OCI-LY1 (cell line): Measurements from ENCODE around the gene ZNF598.

Experiments used
- H2AFZ ChIP-seq: fragments of 200-600 bp; sonication (generic), shearing (Covaris generic); 2 replicates; pipeline ENCODE4 v1.6.0; 2014; ENCODE audit warnings: antibody characterized with exemption, mild to moderate bottlenecking, low read length
- H3F3A ChIP-seq: fragments of 200-600 bp; sonication (generic), shearing (Covaris generic); 2 replicates; pipeline ENCODE4 v1.6.0; 2014; ENCODE audit warnings: mild to moderate bottlenecking, antibody characterized with exemption, low read length, moderate library complexity; ENCODE audit not compliant: insufficient read depth
- H3K27ac ChIP-seq: fragments of 200-600 bp; sonication (generic); 2 replicates; pipeline ENCODE4 v1.5.1; 2014; ENCODE audit warnings: low read length, mixed run types, mild to moderate bottlenecking, low read depth; ENCODE audit not compliant: poor library complexity, severe bottlenecking
- H3K27me3 ChIP-seq: fragments of 200-600 bp; sonication (generic); 2 replicates; pipeline ENCODE4 v1.6.0; 2014; ENCODE audit warnings: antibody characterized with exemption, mild to moderate bottlenecking, low read length, moderate library complexity; ENCODE audit not compliant: insufficient read depth
- H3K36me3 ChIP-seq: fragments of 200-600 bp; sonication (generic); 2 replicates; pipeline ENCODE4 v1.6.1; 2014; ENCODE audit warnings: mild to moderate bottlenecking, antibody characterized with exemption, low read length, moderate library complexity, mixed read lengths; ENCODE audit not compliant: insufficient read depth
- H3K4me1 ChIP-seq: fragments of 200-600 bp; sonication (generic); 2 replicates; pipeline ENCODE4 v1.5.1; 2014; ENCODE audit warnings: mild to moderate bottlenecking, low read length, moderate library complexity; ENCODE audit not compliant: insufficient read depth, severe bottlenecking
- H3K4me2 ChIP-seq: fragments of 200-600 bp; sonication (generic), shearing (Covaris generic); 2 replicates; pipeline ENCODE4 v1.6.1; 2014; ENCODE audit warnings: low read length
- H3K4me3 ChIP-seq: fragments of 200-600 bp; sonication (generic); 2 replicates; pipeline ENCODE4 v1.5.1; 2014; ENCODE audit warnings: low read length, low read depth, mild to moderate bottlenecking, mixed read lengths; ENCODE audit not compliant: poor library complexity, severe bottlenecking
- H3K79me2 ChIP-seq: fragments of 200-600 bp; shearing (Covaris generic); 2 replicates; pipeline ENCODE4 v1.6.1; 2016; ENCODE audit warnings: mixed run types, low read length, mixed read lengths; ENCODE audit not compliant: insufficient read depth
- H3K9ac ChIP-seq: fragments of 200-600 bp; sonication (generic), shearing (Covaris generic); 2 replicates; pipeline ENCODE4 v1.6.1; 2014; ENCODE audit warnings: mild to moderate bottlenecking, low read length, mixed read lengths
- H3K9me2 ChIP-seq: fragments of 200-600 bp; sonication (generic), shearing (Covaris generic); 2 replicates; pipeline ENCODE4 v1.6.1; 2014; ENCODE audit warnings: low read depth, mild to moderate bottlenecking, low read length, mixed read lengths
- H3K9me3 ChIP-seq: fragments of 200-600 bp; shearing (Covaris generic); 2 replicates; pipeline ENCODE4 v1.6.1; 2014; ENCODE audit warnings: low read length, mixed read lengths
- H4K20me1 ChIP-seq: fragments of 200-600 bp; sonication (generic), shearing (Covaris generic); 2 replicates; pipeline ENCODE4 v1.6.0; 2016; ENCODE audit warnings: mild to moderate bottlenecking, low read length; ENCODE audit not compliant: insufficient read depth
- CTCF ChIP-seq: fragments of 200-600 bp; sonication (generic), shearing (Covaris generic); IDR thresholded peaks from 2 replicates; pipeline ENCODE4 v1.5.1; 2017; ENCODE audit warnings: mild to moderate bottlenecking, antibody characterized with exemption, low read length, moderate library complexity, mixed read lengths
- EZH2 ChIP-seq: fragments of 200-600 bp; sonication (generic), shearing (Covaris generic); IDR thresholded peaks from 2 replicates; pipeline ENCODE4 v1.8.0; 2017; ENCODE audit warnings: borderline replicate concordance, mixed run types, mild to moderate bottlenecking, antibody characterized with exemption, low read length, moderate library complexity, mixed read lengths

Gene ZNF598

GRCh38 chr16:2023092-2024031 lies 13.7 kb upstream of the ZNF598 start:
- H3F3A ChIP-seq = no peaks in the 10 kb centered on the region
- H3K9ac ChIP-seq = peak overlapping the region; percentile 32; the same call in 1 of the 2 replicates
- H3K4me1 ChIP-seq = peaks cover 16% of the 10 kb centered on the region
- peaks cover 16% of the 10 kb centered on the region for H3K27me3 ChIP-seq
- TF ChIP-seq EZH2 (no peak), CTCF (peak; percentile 95)
- H3K27ac ChIP-seq = no peak overlapping the region
- no peaks in the 10 kb centered on the region for H4K20me1 ChIP-seq
- peak overlapping the region; percentile 64 for H3K4me2 ChIP-seq
- H3K36me3 ChIP-seq = no peaks in the 10 kb centered on the region
- peak overlapping the region; percentile 45 for H3K4me3 ChIP-seq
- H2AFZ ChIP-seq = no peak overlapping the region
- H3K9me3 ChIP-seq = no peaks in the 10 kb centered on the region
- H3K9me2 ChIP-seq = no peaks in the 10 kb centered on the region
- no peaks in the 10 kb centered on the region for H3K79me2 ChIP-seq

- H3K27me3 ChIP-seq = peaks cover 9% of the 10 kb centered on the region; the same call in 1 of the 2 replicates
Measured at GRCh38 chr16:2022723-2023091, 13.1 kb upstream of the ZNF598 start.

More at GRCh38 chr16:2022723-2023091, 13.1 kb upstream of the ZNF598 start:
- no peaks in the 10 kb centered on the region for H4K20me1 ChIP-seq
- H3K4me2 ChIP-seq = peak overlapping the region; percentile 64
- TF ChIP-seq EZH2 (no peak), CTCF (no peak)
- no peak overlapping the region for H3K27ac ChIP-seq
- peaks cover 16% of the 10 kb centered on the region for H3K4me1 ChIP-seq
- no peaks in the 10 kb centered on the region for H3K79me2 ChIP-seq
- no peaks in the 10 kb centered on the region for H3F3A ChIP-seq
- H3K4me3 ChIP-seq = peak overlapping the region; percentile 45
- H3K9me2 ChIP-seq = no peaks in the 10 kb centered on the region
- H3K9me3 ChIP-seq = no peaks in the 10 kb centered on the region
- no peak overlapping the region for H2AFZ ChIP-seq
- peak overlapping the region; percentile 32; the same call in 1 of the 2 replicates for H3K9ac ChIP-seq
- H3K36me3 ChIP-seq = no peaks in the 10 kb centered on the region
